ENCODE measurements around the gene SLC39A10. TPM values are rescaled to one million over a fixed set of nuclear protein-coding genes. Genes with fewer than 3 reads are reported as not detected.

SLC39A10 gene
- total and polyA plus RNA-seq, 2 donors (not counting 1 experiment from before 2014, with no cell fraction given), result 18.6 to 99.3 TPM

DNA sequence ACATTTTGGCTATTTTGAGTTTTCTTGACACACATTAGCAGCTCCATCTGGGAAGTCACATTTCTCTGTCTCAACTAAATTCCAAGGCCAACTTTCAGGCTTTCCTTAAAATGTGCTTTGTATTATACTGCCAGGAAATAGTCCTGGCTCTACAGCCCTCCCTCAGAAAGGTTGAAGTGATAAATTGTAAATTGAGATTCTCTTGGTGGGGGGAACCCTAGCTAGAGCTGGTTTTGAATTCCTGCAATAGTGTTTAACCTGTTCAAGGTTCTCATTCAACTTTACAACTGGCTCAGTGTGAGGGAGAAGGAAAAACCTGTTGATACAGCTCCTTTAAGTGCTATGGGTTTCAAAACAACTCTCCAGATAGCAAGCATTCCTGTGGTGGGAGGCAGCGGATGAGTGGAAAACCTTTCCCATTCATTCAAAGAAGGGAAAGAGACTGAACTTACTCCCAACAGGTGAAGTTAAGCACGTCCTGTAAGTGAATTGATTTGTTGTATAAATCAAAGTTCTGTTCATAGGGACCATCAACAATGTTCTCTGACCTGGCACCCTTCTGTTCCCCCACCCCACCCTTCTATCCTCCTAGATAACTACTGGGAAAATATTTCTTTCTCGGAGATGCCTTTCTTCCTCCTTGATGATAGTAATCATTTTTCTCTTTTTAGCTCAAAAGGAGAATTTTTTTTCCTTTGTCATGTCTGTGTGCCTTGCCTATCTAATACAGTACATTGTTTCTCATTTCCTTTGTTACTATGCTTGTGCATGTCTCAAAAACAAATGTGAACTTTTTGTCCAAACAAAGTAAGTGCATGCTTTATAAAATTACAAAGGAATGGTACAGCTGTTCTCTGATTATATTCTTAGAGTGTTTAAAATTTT, 44.2 kb upstream of the SLC39A10 start:
- Mint-ChIP-seq H3K27ac (no peak overlapping the region), H3K27me3 (no peaks in the 10 kb centered on the region), H3K9me3 (ENCODE audit: insufficient read depth) (no peaks in the 10 kb centered on the region), H3K4me1 (peaks cover 24% of the 10 kb centered on the region), H3K4me3 (no peak overlapping the region)
- DNase-seq (no peak), ATAC-seq (ENCODE audit: low read depth) (no peak)
- ChIA-PET POLR2A (interaction anchor here (0.6 kb wide), 1 partner anchor 35 kb away, joined by 3 read pairs; no protein-coding TSS in a partner anchor), CTCF (interaction anchor here (0.8 to 1.1 kb wide), 4 partner anchors 15 to 49 kb away, joined by 3 to 4 read pairs (median 4); no protein-coding TSS in a partner anchor)
- no peaks in the 10 kb centered on the region for H3K27me3 ChIP-seq (replicated peaks in 1 of 4; ENCODE audit: control extremely low read depth in 1 of 4, control insufficient read depth in 3 of 4, insufficient read depth in 4 of 4, low read length in 3 of 4)
- peaks cover 5% of the 10 kb centered on the region for H3K79me2 ChIP-seq (ENCODE audit: control insufficient read depth, insufficient read depth, low read length)
- intact Hi-C loops (cut with micrococcal nuclease), result no loop called here
- H3K4me3 ChIP-seq (ENCODE audit: control extremely low read depth in 1 of 5, extremely low read depth in 1 of 5, insufficient read depth in 1 of 5, low read depth in 2 of 5, low read length in 4 of 5), result no peak overlapping the region
- H3K9me3 ChIP-seq (ENCODE audit: control extremely low read depth in 1 of 3, control insufficient read depth in 2 of 3, insufficient read depth in 1 of 3, low read length in 2 of 3), result peaks cover 0 to 3% (median 0%) of the 10 kb centered on the region in 3 donors
- H3K4me2 ChIP-seq (replicated peaks; ENCODE audit: low read depth, low read length, poor library complexity, severe bottlenecking), result no peak overlapping the region
- no peak overlapping the region for H3K27ac ChIP-seq (ENCODE audit: low read length in 2 of 2)
- H3K9ac ChIP-seq (ENCODE audit: low read length), result no peak overlapping the region
- no CpG with 5 or more reads among the region's 3 CpGs for whole genome bisulfite sequencing (ENCODE audit: insufficient coverage)
- peaks cover 6 to 11% of the 10 kb centered on the region in 2 donors for H3K4me1 ChIP-seq (ENCODE audit: control insufficient read depth in 2 of 2, insufficient read depth in 2 of 2, low read length in 2 of 2)
- no peak for TF ChIP-seq EZH2 (IDR thresholded peaks at IDR 0.05; ENCODE audit: borderline replicate concordance, insufficient read depth, low read depth, low read length, poor library complexity, severe bottlenecking)
- TF ChIP-seq, protein P1, sequence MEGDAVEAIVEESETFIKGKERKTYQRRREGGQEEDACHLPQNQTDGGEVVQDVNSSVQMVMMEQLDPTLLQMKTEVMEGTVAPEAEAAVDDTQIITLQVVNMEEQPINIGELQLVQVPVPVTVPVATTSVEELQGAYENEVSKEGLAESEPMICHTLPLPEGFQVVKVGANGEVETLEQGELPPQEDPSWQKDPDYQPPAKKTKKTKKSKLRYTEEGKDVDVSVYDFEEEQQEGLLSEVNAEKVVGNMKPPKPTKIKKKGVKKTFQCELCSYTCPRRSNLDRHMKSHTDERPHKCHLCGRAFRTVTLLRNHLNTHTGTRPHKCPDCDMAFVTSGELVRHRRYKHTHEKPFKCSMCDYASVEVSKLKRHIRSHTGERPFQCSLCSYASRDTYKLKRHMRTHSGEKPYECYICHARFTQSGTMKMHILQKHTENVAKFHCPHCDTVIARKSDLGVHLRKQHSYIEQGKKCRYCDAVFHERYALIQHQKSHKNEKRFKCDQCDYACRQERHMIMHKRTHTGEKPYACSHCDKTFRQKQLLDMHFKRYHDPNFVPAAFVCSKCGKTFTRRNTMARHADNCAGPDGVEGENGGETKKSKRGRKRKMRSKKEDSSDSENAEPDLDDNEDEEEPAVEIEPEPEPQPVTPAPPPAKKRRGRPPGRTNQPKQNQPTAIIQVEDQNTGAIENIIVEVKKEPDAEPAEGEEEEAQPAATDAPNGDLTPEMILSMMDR (IDR thresholded peaks at IDR 0.05), result no peak
- no peak overlapping the region for H2AFZ ChIP-seq (ENCODE audit: insufficient read depth, low read depth, low read length, poor library complexity, severe bottlenecking)
- no peaks in the 10 kb centered on the region for H4K20me1 ChIP-seq (ENCODE audit: control insufficient read depth, insufficient read depth, low read length, poor library complexity, severe bottlenecking)
- no peaks in the 10 kb centered on the region for H3K36me3 ChIP-seq (replicated peaks in 1 of 2; ENCODE audit: control extremely low read depth in 1 of 2, control insufficient read depth in 1 of 2, extremely low read depth in 1 of 2, insufficient read depth in 2 of 2, low read length in 1 of 2)

DNA sequence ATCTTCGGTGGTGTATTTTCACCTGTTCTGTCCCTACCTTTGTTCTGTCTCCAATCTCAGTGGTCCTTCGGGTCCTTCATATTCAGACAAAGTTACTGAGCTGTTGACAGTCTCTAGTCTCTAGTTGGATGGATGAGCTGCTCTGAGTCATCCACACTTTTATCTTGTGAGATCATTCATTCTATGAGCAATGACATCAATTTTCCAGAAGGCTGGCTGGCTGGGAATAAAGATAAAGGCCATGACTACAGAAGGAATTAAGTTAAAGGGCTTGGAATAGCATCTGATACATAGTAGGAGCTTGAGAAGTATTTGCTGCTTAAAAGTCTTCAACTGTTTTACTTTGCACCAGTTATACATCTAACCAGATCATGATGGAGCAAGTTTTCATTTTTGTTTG, 43.1 kb upstream of the SLC39A10 start:
- Mint-ChIP-seq H3K27ac (no peak overlapping the region), H3K9me3 (ENCODE audit: insufficient read depth) (no peaks in the 10 kb centered on the region), H3K27me3 (no peaks in the 10 kb centered on the region), H3K4me1 (peaks cover 24% of the 10 kb centered on the region), H3K4me3 (no peak overlapping the region)
- ChIA-PET POLR2A (no interaction called here), CTCF (interaction anchor here (0.6 to 1.1 kb wide), 3 partner anchors 14 to 702 kb away, joined by 3 to 4 read pairs (median 3); no protein-coding TSS in a partner anchor)
- Histone ChIP-seq H4K20me1 (ENCODE audit: control insufficient read depth, insufficient read depth, low read length, poor library complexity, severe bottlenecking) (no peaks in the 10 kb centered on the region), H3K27ac (ENCODE audit: low read length in 2 of 2) (no peak overlapping the region), H3K27me3 (replicated peaks in 1 of 4; ENCODE audit: control extremely low read depth in 1 of 4, control insufficient read depth in 3 of 4, insufficient read depth in 4 of 4, low read length in 3 of 4) (no peaks in the 10 kb centered on the region), H3K4me2 (replicated peaks; ENCODE audit: low read depth, low read length, poor library complexity, severe bottlenecking) (no peak overlapping the region), H3K4me3 (ENCODE audit: control extremely low read depth in 1 of 5, extremely low read depth in 1 of 5, insufficient read depth in 1 of 5, low read depth in 2 of 5, low read length in 4 of 5) (no peak overlapping the region), H3K36me3 (replicated peaks in 1 of 2; ENCODE audit: control extremely low read depth in 1 of 2, control insufficient read depth in 1 of 2, extremely low read depth in 1 of 2, insufficient read depth in 2 of 2, low read length in 1 of 2) (no peaks in the 10 kb centered on the region), H3K79me2 (ENCODE audit: control insufficient read depth, insufficient read depth, low read length) (peaks cover 5% of the 10 kb centered on the region), H3K9ac (ENCODE audit: low read length) (no peak overlapping the region), H3K4me1 (ENCODE audit: control insufficient read depth in 2 of 2, insufficient read depth in 2 of 2, low read length in 2 of 2) (peaks cover 6 to 11% of the 10 kb centered on the region in 2 donors), H3K9me3 (ENCODE audit: control extremely low read depth in 1 of 3, control insufficient read depth in 2 of 3, insufficient read depth in 1 of 3, low read length in 2 of 3) (peaks cover 0 to 3% (median 0%) of the 10 kb centered on the region in 3 donors), H2AFZ (ENCODE audit: insufficient read depth, low read depth, low read length, poor library complexity, severe bottlenecking) (no peak overlapping the region)
- DNase-seq (no peak), ATAC-seq (ENCODE audit: low read depth) (no peak)
- intact Hi-C loops (cut with micrococcal nuclease), result no loop called here
- TF ChIP-seq, protein P1 (IDR thresholded peaks at IDR 0.05), result no peak
- TF ChIP-seq EZH2 (IDR thresholded peaks at IDR 0.05; ENCODE audit: borderline replicate concordance, insufficient read depth, low read depth, low read length, poor library complexity, severe bottlenecking), result no peak
- no CpG with 5 or more reads among the region's 2 CpGs for WGBS (ENCODE audit: insufficient coverage)
